Liver (tissue), 2 donors: Measurements from ENCODE around the gene OTUD1.

Experiments used
- TF ChIP-seq, protein P1 (sequence below): fragments of 150-350 bp; IDR thresholded peaks from 2 replicates; pipeline ENCODE4 v1.5.1; 2017; ENCODE audit warnings: improper control_type of control experiment, low read depth, low read length; ENCODE audit not compliant: missing input control
- TF ChIP-seq, protein P2 (sequence below): IDR thresholded peaks from 2 replicates; pipeline ENCODE4 v1.6.1; 2016; ENCODE audit warnings: antibody characterized with exemption
- donor health status: healthy.

DNA sequence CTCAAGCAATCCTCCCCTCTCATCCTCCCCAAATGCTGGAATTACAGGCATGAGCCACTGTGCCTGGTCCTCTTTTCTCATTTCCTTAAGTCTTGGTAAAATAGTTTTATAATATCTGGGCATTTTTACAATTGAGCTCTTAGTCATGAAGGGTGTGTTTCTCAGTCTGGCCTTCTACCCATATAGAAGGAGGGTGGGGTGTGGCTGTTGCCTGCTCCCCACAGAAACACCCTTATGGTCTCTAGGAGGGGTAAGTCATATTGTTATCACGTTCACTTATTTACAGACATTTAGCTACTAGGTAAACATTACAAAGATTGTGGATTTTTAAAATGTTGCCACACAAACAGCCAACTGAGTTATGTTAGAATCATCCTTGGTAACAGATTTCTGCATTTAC, 6.7 kb upstream of the OTUD1 start:
- TF ChIP-seq, protein P1, sequence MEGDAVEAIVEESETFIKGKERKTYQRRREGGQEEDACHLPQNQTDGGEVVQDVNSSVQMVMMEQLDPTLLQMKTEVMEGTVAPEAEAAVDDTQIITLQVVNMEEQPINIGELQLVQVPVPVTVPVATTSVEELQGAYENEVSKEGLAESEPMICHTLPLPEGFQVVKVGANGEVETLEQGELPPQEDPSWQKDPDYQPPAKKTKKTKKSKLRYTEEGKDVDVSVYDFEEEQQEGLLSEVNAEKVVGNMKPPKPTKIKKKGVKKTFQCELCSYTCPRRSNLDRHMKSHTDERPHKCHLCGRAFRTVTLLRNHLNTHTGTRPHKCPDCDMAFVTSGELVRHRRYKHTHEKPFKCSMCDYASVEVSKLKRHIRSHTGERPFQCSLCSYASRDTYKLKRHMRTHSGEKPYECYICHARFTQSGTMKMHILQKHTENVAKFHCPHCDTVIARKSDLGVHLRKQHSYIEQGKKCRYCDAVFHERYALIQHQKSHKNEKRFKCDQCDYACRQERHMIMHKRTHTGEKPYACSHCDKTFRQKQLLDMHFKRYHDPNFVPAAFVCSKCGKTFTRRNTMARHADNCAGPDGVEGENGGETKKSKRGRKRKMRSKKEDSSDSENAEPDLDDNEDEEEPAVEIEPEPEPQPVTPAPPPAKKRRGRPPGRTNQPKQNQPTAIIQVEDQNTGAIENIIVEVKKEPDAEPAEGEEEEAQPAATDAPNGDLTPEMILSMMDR = no peak
- TF ChIP-seq, protein P2, sequence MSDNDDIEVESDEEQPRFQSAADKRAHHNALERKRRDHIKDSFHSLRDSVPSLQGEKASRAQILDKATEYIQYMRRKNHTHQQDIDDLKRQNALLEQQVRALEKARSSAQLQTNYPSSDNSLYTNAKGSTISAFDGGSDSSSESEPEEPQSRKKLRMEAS = no peak
